GM21515 (cell line): ENCODE data around the gene PTPRN2.
"Not testable (repeated sequence)": the region's sequence is repeated elsewhere in the genome, so short reads cannot be mapped to it uniquely, and the experiment has no call there.

Source experiments
- ATAC-seq: cut with Tn5 transposase; IDR thresholded peaks from one replicate; pipeline ENCODE4 v1.9.1; 2021; ENCODE audit not compliant: unreplicated experiment

Gene PTPRN2

DNA sequence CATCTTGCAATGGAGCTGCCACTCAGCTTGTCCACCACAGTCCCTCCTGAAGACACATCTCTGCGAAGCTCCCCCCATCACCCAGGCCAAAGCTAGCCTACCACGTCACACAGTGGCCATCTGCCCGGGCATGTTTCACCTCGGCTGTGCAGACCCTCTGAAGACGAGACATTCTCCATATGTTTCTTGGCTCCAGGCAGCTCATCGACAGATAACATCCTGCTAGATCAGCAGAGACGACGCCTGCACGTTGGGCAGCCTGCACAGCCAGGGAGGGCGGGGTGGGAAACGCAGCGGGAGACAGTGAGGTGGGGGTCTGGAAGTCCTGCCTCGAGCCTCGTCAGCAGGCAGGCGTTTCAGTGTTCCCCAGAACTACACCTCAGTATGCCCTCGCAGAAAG lies 53.0 kb downstream of the PTPRN2 start:
- ATAC-seq: no peak

DNA sequence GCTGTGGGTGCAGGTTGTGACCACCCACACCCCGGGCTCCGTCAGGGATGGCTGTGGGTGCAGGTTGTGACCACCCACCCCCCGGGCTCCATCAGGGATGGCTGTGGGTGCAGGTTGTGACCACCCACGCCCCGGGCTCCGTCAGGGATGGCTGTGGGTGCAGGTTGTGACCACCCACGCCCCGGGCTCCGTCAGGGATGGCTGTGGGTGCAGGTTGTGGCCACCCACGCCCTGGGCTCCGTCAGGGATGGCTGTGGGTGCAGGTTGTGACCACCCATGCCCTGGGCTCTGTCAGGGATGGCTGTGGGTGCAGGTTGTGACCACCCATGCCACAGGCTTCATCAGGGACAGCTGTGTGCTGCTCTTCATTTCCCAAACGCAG lies 53.5 kb downstream of the PTPRN2 start:
- ATAC-seq: not testable (repeated sequence)

GRCh38 chr7:158533386-158534133 lies 54.1 kb downstream of the PTPRN2 start:
- ATAC-seq: no peak

GRCh38 chr7:158532093-158532627 lies 55.5 kb downstream of the PTPRN2 start:
- no peak for ATAC-seq

GRCh38 chr7:158531661-158532060 lies 56.0 kb downstream of the PTPRN2 start:
- no peak for ATAC-seq

DNA sequence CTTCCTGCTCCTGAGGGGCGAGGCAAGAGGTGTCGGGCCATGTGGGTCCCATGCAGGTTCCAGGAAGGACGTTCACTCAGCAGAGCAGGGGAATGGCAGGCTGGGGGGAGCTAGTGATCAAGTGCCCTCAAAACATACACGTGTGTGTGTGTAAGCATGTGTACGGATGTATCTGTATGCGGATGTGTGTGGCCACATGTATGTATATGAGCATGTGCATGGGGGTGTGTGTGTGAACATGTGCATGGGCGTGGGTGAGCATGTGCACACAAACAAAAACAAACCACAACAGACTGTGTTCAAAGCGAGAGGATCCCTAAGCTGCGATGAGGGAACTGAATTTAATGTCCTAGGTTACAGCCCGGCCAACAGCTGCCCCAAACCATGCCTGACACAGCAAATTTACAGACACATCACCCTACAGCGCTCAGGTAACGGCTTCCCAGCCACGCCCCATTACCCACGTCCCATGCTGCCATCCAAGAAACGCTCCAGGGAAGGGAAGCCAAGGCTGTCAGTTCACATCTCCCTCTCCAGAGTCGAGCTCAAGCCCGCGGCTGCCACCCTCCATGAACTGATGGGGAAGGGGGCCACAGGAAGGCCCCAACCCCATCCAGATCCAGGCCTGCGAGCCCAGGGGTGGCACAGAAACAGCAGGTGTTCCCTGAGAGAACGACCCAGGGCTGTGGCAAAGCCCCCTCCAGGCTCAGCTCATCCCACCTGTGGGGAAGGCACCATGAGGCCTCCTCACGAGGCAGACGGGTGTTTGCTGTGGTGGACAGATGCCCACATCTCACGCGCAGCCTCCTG lies 56.6 kb downstream of the PTPRN2 start:
- ATAC-seq: no peak

- no peak for ATAC-seq
Measured at GRCh38 chr7:158529181-158530096, 58.2 kb downstream of the PTPRN2 start.

GRCh38 chr7:158527915-158528502 lies 59.6 kb downstream of the PTPRN2 start:
- no peak for ATAC-seq

DNA sequence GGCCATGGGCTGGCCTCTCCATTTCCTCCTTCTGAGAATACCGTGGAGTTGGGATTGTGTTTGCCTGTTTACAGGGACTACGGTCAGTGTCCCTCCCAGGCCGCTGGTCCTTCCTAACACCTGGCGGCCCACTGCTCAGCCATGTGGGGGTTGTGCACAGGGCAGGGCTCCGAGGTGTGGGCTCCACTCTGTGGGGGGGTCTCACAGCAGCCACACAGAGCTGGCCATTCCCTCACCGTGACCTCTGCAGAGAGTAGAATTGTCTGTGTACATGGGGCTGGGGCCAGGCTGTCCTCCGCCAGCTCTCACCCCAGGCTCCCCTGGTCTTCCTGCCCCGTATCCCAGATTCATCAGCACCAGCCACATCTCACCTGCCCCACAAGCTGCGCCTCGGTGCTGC lies 60.1 kb downstream of the PTPRN2 start:
- ATAC-seq: no peak

DNA sequence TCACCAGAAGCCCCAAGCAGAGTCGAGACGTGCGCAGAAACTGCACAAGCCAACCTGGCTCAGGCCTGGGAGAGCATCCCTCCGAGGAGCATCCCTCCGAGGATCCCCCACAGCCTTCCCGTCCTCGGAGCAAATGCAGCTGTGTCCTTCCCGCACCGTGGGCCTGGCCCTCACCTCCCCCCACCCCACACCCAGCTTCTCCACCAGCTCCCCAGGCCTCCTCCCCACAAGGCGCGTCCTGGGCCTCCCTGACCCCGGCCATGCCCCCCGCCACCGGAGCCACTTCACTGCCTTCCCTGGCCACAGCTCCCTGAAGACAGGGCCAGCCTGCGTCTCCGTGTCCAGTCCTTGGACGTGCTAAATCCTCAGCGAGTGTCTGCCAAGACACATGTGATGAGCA lies 60.6 kb downstream of the PTPRN2 start:
- ATAC-seq: no peak

- no peak for ATAC-seq
Measured at GRCh38 chr7:158526531-158526930, 61.1 kb downstream of the PTPRN2 start.

DNA sequence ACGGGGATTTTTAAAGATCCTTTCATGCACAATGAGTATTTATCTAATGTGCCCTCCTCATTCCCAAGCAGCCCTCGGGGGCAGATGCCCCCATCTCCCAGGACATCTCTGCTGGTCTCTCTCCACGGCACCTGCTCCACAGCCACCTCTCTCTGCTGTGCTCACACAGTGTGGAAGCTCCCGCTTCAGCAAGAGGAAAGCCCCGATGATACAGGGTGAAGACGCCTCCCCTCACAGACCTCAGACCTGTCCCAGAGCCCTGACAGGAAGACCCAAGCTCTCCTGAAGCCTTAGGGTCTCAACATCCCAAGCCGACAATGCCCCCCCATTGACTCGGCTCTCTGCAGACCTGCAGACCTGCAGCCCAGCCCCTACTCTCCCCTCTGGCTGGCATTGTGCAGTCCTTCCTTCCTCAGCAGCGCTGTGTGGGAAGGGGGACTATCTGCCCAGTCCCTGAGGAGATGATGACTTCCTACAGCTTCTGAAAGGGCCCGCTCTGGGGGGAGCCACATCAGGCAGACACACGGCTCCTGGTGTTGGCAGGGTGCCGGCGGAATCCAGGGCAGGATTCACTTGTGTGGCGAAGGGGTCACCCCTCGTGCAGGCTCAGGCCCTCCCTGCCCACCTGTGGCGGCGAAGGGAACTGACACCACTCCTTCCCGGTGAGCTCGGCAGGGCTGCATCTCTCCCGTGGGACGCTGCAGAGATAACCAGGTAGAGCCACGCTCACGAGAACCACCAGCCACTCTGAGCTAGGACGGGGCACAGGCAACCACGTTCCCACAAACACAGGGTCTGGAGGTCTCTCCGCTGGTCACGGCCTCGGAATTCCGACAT lies 61.8 kb downstream of the PTPRN2 start:
- ATAC-seq: no peak

- ATAC-seq: no peak
Measured at GRCh38 chr7:158524749-158525635, 62.6 kb downstream of the PTPRN2 start.

DNA sequence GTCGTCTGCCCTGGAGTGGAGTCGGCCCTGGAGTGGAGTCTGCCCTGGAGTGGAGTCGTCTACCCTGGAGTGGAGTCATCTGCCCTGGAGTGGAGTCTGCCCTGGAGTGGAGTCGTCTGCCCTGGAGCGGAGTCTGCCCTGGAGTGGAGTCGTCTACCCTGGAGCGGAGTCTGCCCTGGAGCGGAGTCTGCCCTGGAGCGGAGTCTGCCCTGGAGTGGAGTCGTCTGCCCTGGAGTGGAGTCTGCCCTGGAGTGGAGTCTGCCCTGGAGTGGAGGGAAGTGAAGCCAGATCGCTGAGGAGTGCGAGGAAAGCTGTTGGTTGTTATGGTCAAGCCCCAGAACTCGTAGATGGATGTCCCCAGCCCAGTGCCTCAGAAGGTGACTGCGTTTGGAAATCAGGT lies 63.3 kb downstream of the PTPRN2 start:
- ATAC-seq: not testable (repeated sequence)

DNA sequence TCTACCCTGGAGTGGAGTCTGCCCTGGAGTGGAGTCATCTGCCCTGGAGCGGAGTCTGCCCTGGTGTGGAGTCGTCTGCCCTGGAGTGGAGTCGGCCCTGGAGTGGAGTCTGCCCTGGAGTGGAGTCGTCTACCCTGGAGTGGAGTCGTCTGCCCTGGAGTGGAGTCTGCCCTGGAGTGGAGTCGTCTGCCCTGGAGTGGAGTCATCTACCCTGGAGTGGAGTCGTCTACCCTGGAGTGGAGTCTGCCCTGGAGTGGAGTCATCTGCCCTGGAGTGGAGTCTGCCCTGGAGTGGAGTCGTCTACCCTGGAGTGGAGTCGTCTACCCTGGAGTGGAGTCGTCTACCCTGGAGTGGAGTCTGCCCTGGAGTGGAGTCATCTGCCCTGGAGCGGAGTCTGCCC lies 63.7 kb downstream of the PTPRN2 start:
- ATAC-seq: not testable (repeated sequence)

- ATAC-seq: not testable (repeated sequence)
Measured at GRCh38 chr7:158523165-158523856, 64.3 kb downstream of the PTPRN2 start.

GRCh38 chr7:158521795-158522194 lies 65.8 kb downstream of the PTPRN2 start:
- not testable (repeated sequence) for ATAC-seq

DNA sequence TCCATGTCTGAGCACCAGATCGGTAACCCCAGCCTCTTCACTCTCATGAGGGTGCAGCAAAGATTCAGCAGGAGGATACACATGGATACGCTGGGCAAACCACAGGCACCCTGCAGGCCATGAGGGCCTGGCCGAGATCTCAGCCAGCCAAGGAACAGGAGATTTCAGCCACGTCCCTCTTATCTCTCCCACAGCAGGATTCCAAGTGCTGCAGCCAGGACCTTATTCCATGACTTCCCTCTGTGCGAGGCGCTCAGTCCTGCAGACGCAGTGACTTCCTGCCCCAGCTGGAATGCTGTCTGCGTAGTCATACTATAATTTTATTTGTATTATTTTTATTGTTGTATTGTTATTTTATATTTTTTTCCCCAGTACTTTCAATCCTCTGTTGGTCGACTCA lies 66.8 kb downstream of the PTPRN2 start:
- no peak for ATAC-seq
